ENCODE measurements around the gene JAM2. TPM values are rescaled to one million over a fixed set of nuclear protein-coding genes. Genes with fewer than 3 reads are reported as not detected.

The JAM2 gene
- total and polyA plus RNA-seq, 2 donors from 2014 or later: 6.0 to 12.0 TPM

- intact Hi-C loops (cut with DNase I): loop anchor here (10.0 kb wide), 1 partner anchor 86 kb away; no protein-coding TSS in a partner anchor
- DNase-seq (no peak), FAIRE-seq (no peak)
- Histone ChIP-seq H3K27me3 (ENCODE audit: control insufficient read depth, insufficient read depth, low read length) (no peaks in the 10 kb centered on the region), H3K9ac (ENCODE audit: low read length in 3 of 3) (no peak overlapping the region), H3K4me1 (ENCODE audit: control insufficient read depth in 2 of 3, insufficient read depth in 2 of 3, low read depth in 1 of 3, low read length in 3 of 3) (no peaks in the 10 kb centered on the region), H3K9me3 (ENCODE audit: control insufficient read depth in 2 of 3, insufficient read depth in 1 of 3, low read length in 3 of 3) (no peaks in the 10 kb centered on the region), H3K27ac (ENCODE audit: low read depth in 2 of 2, low read length in 2 of 2) (no peak overlapping the region), H3K36me3 (ENCODE audit: control insufficient read depth in 2 of 3, insufficient read depth in 3 of 3, low read length in 3 of 3) (no peaks in the 10 kb centered on the region), H3K4me3 (ENCODE audit: low read length in 3 of 3) (no peak overlapping the region)
- no peak for TF ChIP-seq CTCF (IDR thresholded peaks at IDR 0.05; ENCODE audit: borderline replicate concordance, extremely low read depth, insufficient read depth)
Observed at GRCh38 chr21:25700741-25701140, 61.7 kb downstream of the JAM2 start.

GRCh38 chr21:25701529-25701928 lies 62.5 kb downstream of the JAM2 start:
- DNase-seq (no peak), FAIRE-seq (no peak)
- intact Hi-C loops (cut with DNase I): loop anchor here (10.0 kb wide), 1 partner anchor 87 kb away; no protein-coding TSS in a partner anchor
- no peaks in the 10 kb centered on the region for H3K4me1 ChIP-seq (ENCODE audit: control insufficient read depth in 2 of 3, insufficient read depth in 2 of 3, low read depth in 1 of 3, low read length in 3 of 3)
- H3K4me3 ChIP-seq (ENCODE audit: low read length in 3 of 3): no peak overlapping the region
- H3K9ac ChIP-seq (ENCODE audit: low read length in 3 of 3): no peak overlapping the region
- no peaks in the 10 kb centered on the region for H3K27me3 ChIP-seq (ENCODE audit: control insufficient read depth, insufficient read depth, low read length)
- no peak overlapping the region for H3K27ac ChIP-seq (ENCODE audit: low read depth in 2 of 2, low read length in 2 of 2)
- no peaks in the 10 kb centered on the region for H3K9me3 ChIP-seq (ENCODE audit: control insufficient read depth in 2 of 3, insufficient read depth in 1 of 3, low read length in 3 of 3)
- H3K36me3 ChIP-seq (ENCODE audit: control insufficient read depth in 2 of 3, insufficient read depth in 3 of 3, low read length in 3 of 3): no peaks in the 10 kb centered on the region
- TF ChIP-seq CTCF (IDR thresholded peaks at IDR 0.05; ENCODE audit: borderline replicate concordance, extremely low read depth, insufficient read depth): no peak

- DNase-seq: peak in 3 of 5 donors; percentile 21 to 70 (median 34)
- Histone ChIP-seq H3K9ac (ENCODE audit: low read length in 3 of 3) (no peak overlapping the region), H3K4me1 (ENCODE audit: control insufficient read depth in 2 of 3, insufficient read depth in 2 of 3, low read depth in 1 of 3, low read length in 3 of 3) (no peaks in the 10 kb centered on the region), H3K27me3 (ENCODE audit: control insufficient read depth, insufficient read depth, low read length) (no peaks in the 10 kb centered on the region), H3K4me3 (ENCODE audit: low read length in 3 of 3) (no peak overlapping the region), H3K27ac (ENCODE audit: low read depth in 2 of 2, low read length in 2 of 2) (no peak overlapping the region), H3K9me3 (ENCODE audit: control insufficient read depth in 2 of 3, insufficient read depth in 1 of 3, low read length in 3 of 3) (no peaks in the 10 kb centered on the region), H3K36me3 (ENCODE audit: control insufficient read depth in 2 of 3, insufficient read depth in 3 of 3, low read length in 3 of 3) (no peaks in the 10 kb centered on the region)
- intact Hi-C loops (cut with DNase I): loop anchor here (10.0 kb wide), 1 partner anchor 94 kb away; no protein-coding TSS in a partner anchor
- peak; percentile 65 for TF ChIP-seq CTCF (IDR thresholded peaks at IDR 0.05; ENCODE audit: borderline replicate concordance, extremely low read depth, insufficient read depth)
- FAIRE-seq: peak; percentile 89
Observed at GRCh38 chr21:25708467-25709065, 69.5 kb downstream of the JAM2 start.
